Coronary artery (tissue), 2 donors: ENCODE data around the gene TMEM81.
A peak's percentile ranks its signal among the peaks of the same experiment; 100 is the strongest.

Experiments
- DNase-seq: peaks from one replicate; pipeline ENCODE4 v3.0.0-alpha.2; 2017; ENCODE audit warnings: low spot score
- H3K27ac ChIP-seq, 2 donors: fragments of 200-600 bp; sonication (generic); one replicate each; pipeline ENCODE4 v1.5.1; 2016 to 2019
- H3K4me3 ChIP-seq: fragments of 200-600 bp; sonication (generic); 2 replicates; pipeline ENCODE4 v1.5.1; 2016; ENCODE audit warnings: mild to moderate bottlenecking, moderate library complexity
- TF ChIP-seq, protein P1 (sequence below): fragments of 200-600 bp; sonication (generic); IDR thresholded peaks from one replicate; pipeline ENCODE4 v1.5.1; 2019; ENCODE audit warnings: antibody characterized with exemption

The TMEM81 gene

DNA sequence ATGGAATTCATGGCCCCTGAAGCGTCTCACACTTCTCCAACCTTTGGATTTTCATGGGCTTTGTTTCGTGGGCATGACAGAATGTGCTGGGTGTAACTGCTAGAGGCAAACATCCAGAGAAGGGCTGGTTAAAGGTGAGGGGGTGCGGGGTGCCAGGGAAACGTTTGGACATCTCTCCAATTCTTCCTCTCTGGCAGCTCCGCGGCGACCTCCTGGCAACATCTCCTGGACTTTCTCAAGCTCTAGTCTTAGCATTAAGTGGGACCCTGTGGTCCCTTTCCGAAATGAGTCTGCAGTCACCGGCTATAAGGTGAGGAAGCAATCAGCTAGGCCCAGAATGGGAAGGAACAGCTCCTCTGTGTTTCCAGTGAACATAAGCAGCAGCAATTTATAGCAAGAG is 12.0 kb downstream of the TMEM81 start:
- Histone ChIP-seq H3K27ac (no peak overlapping the region), H3K4me3 (no peak overlapping the region)
- DNase-seq, result no peak
- TF ChIP-seq, protein P1, sequence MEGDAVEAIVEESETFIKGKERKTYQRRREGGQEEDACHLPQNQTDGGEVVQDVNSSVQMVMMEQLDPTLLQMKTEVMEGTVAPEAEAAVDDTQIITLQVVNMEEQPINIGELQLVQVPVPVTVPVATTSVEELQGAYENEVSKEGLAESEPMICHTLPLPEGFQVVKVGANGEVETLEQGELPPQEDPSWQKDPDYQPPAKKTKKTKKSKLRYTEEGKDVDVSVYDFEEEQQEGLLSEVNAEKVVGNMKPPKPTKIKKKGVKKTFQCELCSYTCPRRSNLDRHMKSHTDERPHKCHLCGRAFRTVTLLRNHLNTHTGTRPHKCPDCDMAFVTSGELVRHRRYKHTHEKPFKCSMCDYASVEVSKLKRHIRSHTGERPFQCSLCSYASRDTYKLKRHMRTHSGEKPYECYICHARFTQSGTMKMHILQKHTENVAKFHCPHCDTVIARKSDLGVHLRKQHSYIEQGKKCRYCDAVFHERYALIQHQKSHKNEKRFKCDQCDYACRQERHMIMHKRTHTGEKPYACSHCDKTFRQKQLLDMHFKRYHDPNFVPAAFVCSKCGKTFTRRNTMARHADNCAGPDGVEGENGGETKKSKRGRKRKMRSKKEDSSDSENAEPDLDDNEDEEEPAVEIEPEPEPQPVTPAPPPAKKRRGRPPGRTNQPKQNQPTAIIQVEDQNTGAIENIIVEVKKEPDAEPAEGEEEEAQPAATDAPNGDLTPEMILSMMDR, result no peak

DNA sequence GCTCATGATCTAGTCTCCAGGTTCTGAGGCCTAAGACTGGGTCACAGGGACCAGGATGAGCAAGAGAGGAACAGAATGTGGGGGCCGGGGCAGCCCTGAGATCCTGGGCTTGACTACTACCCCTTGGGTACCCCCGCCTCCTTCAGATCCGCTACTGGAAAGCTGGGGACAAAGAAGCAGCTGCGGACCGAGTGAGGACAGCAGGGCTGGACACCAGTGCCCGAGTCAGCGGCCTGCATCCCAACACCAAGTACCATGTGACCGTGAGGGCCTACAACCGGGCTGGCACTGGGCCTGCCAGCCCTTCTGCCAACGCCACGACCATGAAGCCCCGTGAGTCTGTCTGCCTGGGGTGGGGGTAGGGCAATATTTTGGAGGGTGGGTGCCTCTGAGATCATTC is 12.5 kb downstream of the TMEM81 start:
- DNase-seq, result peak; percentile 43
- TF ChIP-seq, protein P1, result no peak
- H3K27ac ChIP-seq, result no peak overlapping the region
- no peak overlapping the region for H3K4me3 ChIP-seq

DNA sequence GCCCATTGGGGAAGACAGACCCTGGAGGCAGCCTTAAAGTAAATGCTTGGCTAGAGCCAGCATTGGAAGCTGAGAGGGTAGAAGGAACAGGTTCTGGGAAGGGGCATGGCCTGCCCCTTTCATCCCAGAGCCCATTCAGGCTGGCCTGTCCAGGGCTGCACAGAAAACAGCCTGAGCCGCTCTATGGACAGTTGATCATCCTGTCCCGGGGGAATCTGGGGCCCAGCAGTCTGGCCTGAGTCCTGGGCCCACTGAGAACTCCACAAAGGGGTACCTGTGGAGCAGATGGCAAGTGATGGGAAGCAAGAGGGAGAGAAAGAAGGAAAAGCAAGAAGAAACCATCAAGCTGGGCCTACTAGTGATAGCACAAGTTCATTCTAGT is 13.2 kb downstream of the TMEM81 start:
- Histone ChIP-seq H3K27ac (no peak overlapping the region), H3K4me3 (no peak overlapping the region)
- no peak for DNase-seq
- TF ChIP-seq, protein P1, result no peak

DNA sequence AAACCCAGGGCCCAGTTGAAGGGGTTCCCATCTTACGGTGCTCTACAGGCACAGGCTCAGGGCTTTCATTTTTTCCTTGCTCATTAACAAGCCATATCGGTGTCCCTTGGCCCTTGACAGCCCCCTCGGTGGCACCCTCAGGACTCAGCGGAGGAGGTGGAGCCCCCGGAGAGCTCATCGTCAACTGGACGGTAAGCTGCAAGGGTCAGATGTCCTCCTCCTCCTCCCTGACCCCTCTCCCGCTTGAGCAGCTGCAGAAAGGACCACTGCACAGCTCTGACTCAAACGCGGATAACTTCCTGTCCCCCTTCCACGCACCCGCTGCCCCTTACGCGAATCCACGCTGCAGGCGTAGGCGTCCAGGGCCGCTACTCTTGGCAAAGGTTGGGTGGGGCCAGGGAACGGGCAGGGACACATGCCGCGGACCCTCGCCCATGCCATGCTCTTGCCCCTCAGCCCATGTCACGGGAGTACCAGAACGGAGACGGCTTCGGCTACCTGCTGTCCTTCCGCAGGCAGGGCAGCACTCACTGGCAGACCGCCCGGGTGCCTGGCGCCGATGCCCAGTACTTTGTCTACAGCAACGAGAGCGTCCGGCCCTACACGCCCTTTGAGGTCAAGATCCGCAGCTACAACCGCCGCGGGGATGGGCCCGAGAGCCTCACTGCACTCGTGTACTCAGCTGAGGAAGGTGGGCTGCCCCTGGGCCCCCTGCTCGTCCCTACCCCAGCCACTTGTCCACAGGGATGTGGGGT is 14.7 kb downstream of the TMEM81 start:
- peak; percentile 65 for DNase-seq
- H3K27ac ChIP-seq, result no peak overlapping the region
- H3K4me3 ChIP-seq, result no peak overlapping the region
- TF ChIP-seq, protein P1, result no peak

- Histone ChIP-seq H3K4me3 (no peak overlapping the region), H3K27ac (no peak overlapping the region)
- DNase-seq, result no peak
- TF ChIP-seq, protein P1, result no peak
Observed at GRCh38 chr1:205068457-205069040, 15.7 kb downstream of the TMEM81 start.

GRCh38 chr1:205068001-205068400 is 16.3 kb downstream of the TMEM81 start:
- no peak overlapping the region for H3K27ac ChIP-seq

More at GRCh38 chr1:205068001-205068400, 16.3 kb downstream of the TMEM81 start:
- DNase-seq, result no peak
- TF ChIP-seq, protein P1, result no peak
- H3K4me3 ChIP-seq, result no peak overlapping the region
